Measurements from ENCODE around the gene ANO4. TPM values are rescaled to one million over a fixed set of nuclear protein-coding genes. Genes with fewer than 3 reads are reported as not detected.
A peak's percentile ranks its signal among the peaks of the same experiment; 100 is the strongest.

The ANO4 gene
- total and polyA plus RNA-seq, 9 donors = 0.35 to 1.2 (median 0.71) TPM

DNA sequence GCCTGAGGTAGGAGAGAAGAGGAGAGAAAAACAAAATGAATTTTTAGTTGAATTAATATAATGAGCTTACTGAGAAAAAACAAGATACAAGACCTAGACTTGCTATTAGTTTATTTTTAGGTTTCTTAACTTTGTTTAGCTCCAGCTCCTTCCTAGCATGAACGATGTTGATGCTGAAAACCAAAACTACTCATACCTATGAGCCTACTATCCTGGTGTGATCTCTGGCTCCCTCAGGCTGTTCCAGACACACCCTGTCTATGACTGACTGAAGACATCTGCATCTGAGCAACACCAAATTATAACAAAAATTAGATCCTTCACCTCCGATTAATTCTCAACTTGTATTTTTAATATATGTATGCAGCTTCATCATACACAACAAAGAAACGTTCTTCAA, 225.1 kb downstream of the ANO4 start:
- DNase-seq = no peak
- H3K9me3 ChIP-seq (replicated peaks; ENCODE audit: control insufficient read depth, low read depth, low read length) = no peaks in the 10 kb centered on the region
- no peaks in the 10 kb centered on the region for H3K36me3 ChIP-seq (ENCODE audit: control insufficient read depth, insufficient read depth, low read length)
- no peaks in the 10 kb centered on the region for H3K27me3 ChIP-seq (ENCODE audit: control insufficient read depth, insufficient read depth, low read length)
- H3K27ac ChIP-seq (ENCODE audit: low read length) = no peak overlapping the region
- no peaks in the 10 kb centered on the region for H3K4me1 ChIP-seq (ENCODE audit: control insufficient read depth, insufficient read depth, low read length)
- no peak overlapping the region for H3K4me3 ChIP-seq (ENCODE audit: low read length)
- 83% methylated on average over 1 of the region's 3 CpGs for WGBS (ENCODE audit: insufficient coverage)

GRCh38 chr12:101021442-101021841, 226.9 kb downstream of the ANO4 start:
- Histone ChIP-seq H3K9me3 (replicated peaks; ENCODE audit: control insufficient read depth, low read depth, low read length) (no peaks in the 10 kb centered on the region), H3K27me3 (ENCODE audit: control insufficient read depth, insufficient read depth, low read length) (no peaks in the 10 kb centered on the region), H3K36me3 (ENCODE audit: control insufficient read depth, insufficient read depth, low read length) (no peaks in the 10 kb centered on the region), H3K4me3 (ENCODE audit: low read length) (no peak overlapping the region), H3K4me1 (ENCODE audit: control insufficient read depth, insufficient read depth, low read length) (no peaks in the 10 kb centered on the region), H3K27ac (ENCODE audit: low read length) (no peak overlapping the region)
- WGBS (ENCODE audit: insufficient coverage) = no CpG with 5 or more reads among the region's 3 CpGs
- no peak for DNase-seq

GRCh38 chr12:101021911-101022388, 227.4 kb downstream of the ANO4 start:
- Histone ChIP-seq H3K4me1 (ENCODE audit: control insufficient read depth, insufficient read depth, low read length) (no peaks in the 10 kb centered on the region), H3K27ac (ENCODE audit: low read length) (no peak overlapping the region), H3K36me3 (ENCODE audit: control insufficient read depth, insufficient read depth, low read length) (no peaks in the 10 kb centered on the region), H3K4me3 (ENCODE audit: low read length) (no peak overlapping the region), H3K27me3 (ENCODE audit: control insufficient read depth, insufficient read depth, low read length) (no peaks in the 10 kb centered on the region), H3K9me3 (replicated peaks; ENCODE audit: control insufficient read depth, low read depth, low read length) (no peaks in the 10 kb centered on the region)
- peak; percentile 5 for DNase-seq

- no peak overlapping the region for H3K4me3 ChIP-seq (ENCODE audit: low read length)
- H3K27ac ChIP-seq (ENCODE audit: low read length) = no peak overlapping the region
- H3K36me3 ChIP-seq (ENCODE audit: control insufficient read depth, insufficient read depth, low read length) = no peaks in the 10 kb centered on the region
- no peaks in the 10 kb centered on the region for H3K4me1 ChIP-seq (ENCODE audit: control insufficient read depth, insufficient read depth, low read length)
- DNase-seq = peak; percentile 32
- H3K9me3 ChIP-seq (replicated peaks; ENCODE audit: control insufficient read depth, low read depth, low read length) = peaks cover 5% of the 10 kb centered on the region
- WGBS (ENCODE audit: insufficient coverage) = 38% methylated on average over 3 of the region's 3 CpGs
- no peaks in the 10 kb centered on the region for H3K27me3 ChIP-seq (ENCODE audit: control insufficient read depth, insufficient read depth, low read length)
Measured at GRCh38 chr12:101027200-101027599, 232.6 kb downstream of the ANO4 start.

DNA sequence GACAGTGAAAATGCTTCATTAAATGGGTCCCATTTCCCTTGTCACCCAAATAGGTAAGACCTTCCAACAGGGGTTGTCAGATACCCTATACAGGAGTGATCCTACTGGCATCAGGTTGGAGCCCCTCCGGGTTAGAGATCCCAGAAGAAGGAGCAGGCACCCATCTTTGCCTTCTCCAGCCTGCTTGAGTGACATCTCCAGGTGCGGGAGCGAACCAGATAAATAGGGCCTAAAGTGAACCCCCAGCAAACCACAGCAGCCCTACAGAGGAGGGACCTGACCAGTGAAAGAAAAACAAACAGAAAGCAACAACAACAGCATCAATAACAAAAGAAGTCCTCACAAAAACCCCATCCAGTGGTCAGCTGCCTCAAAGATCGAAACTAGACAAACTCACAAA, 233.2 kb downstream of the ANO4 start:
- Histone ChIP-seq H3K9me3 (replicated peaks; ENCODE audit: control insufficient read depth, low read depth, low read length) (peaks cover 5% of the 10 kb centered on the region), H3K36me3 (ENCODE audit: control insufficient read depth, insufficient read depth, low read length) (no peaks in the 10 kb centered on the region), H3K4me1 (ENCODE audit: control insufficient read depth, insufficient read depth, low read length) (no peaks in the 10 kb centered on the region), H3K27me3 (ENCODE audit: control insufficient read depth, insufficient read depth, low read length) (no peaks in the 10 kb centered on the region), H3K27ac (ENCODE audit: low read length) (no peak overlapping the region), H3K4me3 (ENCODE audit: low read length) (no peak overlapping the region)
- DNase-seq = no peak
- WGBS (ENCODE audit: insufficient coverage) = 83% methylated on average over 3 of the region's 4 CpGs

DNA sequence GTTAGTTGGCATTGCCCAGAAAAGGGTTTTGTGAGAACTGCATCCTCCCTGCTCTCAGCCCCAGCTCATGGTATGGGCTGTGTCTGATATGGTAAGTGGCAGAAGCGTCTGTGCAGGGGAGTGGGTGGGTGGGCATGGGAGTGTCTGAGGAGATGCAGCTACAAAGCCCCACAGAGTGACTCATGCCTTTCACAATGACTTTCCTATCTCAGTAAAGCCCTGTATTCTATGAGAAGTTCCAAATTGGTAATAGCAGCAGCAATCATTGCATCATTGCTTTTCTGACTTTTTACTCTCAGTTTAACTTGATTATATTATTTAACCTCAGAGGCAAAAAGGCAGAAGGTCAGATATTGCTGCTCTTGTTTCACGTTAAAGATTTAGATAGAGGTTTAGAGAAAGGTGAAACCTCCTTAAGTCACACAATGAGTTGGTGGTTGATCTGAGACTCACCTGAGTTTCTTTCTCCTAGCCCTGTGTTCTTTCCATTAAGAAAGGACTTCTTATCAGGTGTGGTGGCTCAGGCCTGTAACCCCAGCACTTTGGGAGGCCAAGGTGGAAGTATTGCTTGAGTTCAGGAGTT, 243.8 kb downstream of the ANO4 start:
- H3K4me3 ChIP-seq (ENCODE audit: low read length) = no peak overlapping the region
- H3K27ac ChIP-seq (ENCODE audit: low read length) = no peak overlapping the region
- WGBS (ENCODE audit: insufficient coverage) = no CpG with 5 or more reads among the region's 2 CpGs
- H3K27me3 ChIP-seq (ENCODE audit: control insufficient read depth, insufficient read depth, low read length) = no peaks in the 10 kb centered on the region
- H3K9me3 ChIP-seq (replicated peaks; ENCODE audit: control insufficient read depth, low read depth, low read length) = no peaks in the 10 kb centered on the region
- H3K36me3 ChIP-seq (ENCODE audit: control insufficient read depth, insufficient read depth, low read length) = no peaks in the 10 kb centered on the region
- DNase-seq = no peak
- no peaks in the 10 kb centered on the region for H3K4me1 ChIP-seq (ENCODE audit: control insufficient read depth, insufficient read depth, low read length)

GRCh38 chr12:101039848-101040531, 245.4 kb downstream of the ANO4 start:
- no peak overlapping the region for H3K4me3 ChIP-seq (ENCODE audit: low read length)
- H3K9me3 ChIP-seq (replicated peaks; ENCODE audit: control insufficient read depth, low read depth, low read length) = no peaks in the 10 kb centered on the region
- no peak overlapping the region for H3K27ac ChIP-seq (ENCODE audit: low read length)
- no peak for DNase-seq
- WGBS (ENCODE audit: insufficient coverage) = 100% methylated on average over 2 of the region's 6 CpGs
- H3K27me3 ChIP-seq (ENCODE audit: control insufficient read depth, insufficient read depth, low read length) = no peaks in the 10 kb centered on the region
- no peaks in the 10 kb centered on the region for H3K4me1 ChIP-seq (ENCODE audit: control insufficient read depth, insufficient read depth, low read length)
- no peaks in the 10 kb centered on the region for H3K36me3 ChIP-seq (ENCODE audit: control insufficient read depth, insufficient read depth, low read length)

- Histone ChIP-seq H3K9me3 (replicated peaks; ENCODE audit: control insufficient read depth, low read depth, low read length) (no peaks in the 10 kb centered on the region), H3K27me3 (ENCODE audit: control insufficient read depth, insufficient read depth, low read length) (no peaks in the 10 kb centered on the region), H3K4me3 (ENCODE audit: low read length) (no peak overlapping the region), H3K36me3 (ENCODE audit: control insufficient read depth, insufficient read depth, low read length) (no peaks in the 10 kb centered on the region), H3K27ac (ENCODE audit: low read length) (no peak overlapping the region), H3K4me1 (ENCODE audit: control insufficient read depth, insufficient read depth, low read length) (no peaks in the 10 kb centered on the region)
- DNase-seq = no peak
Measured at GRCh38 chr12:101040936-101041335, 246.4 kb downstream of the ANO4 start.

- H3K4me3 ChIP-seq (ENCODE audit: low read length) = no peak overlapping the region
- WGBS (ENCODE audit: insufficient coverage) = 88% methylated on average over 3 of the region's 8 CpGs
- no peaks in the 10 kb centered on the region for H3K27me3 ChIP-seq (ENCODE audit: control insufficient read depth, insufficient read depth, low read length)
- H3K9me3 ChIP-seq (replicated peaks; ENCODE audit: control insufficient read depth, low read depth, low read length) = no peaks in the 10 kb centered on the region
- H3K36me3 ChIP-seq (ENCODE audit: control insufficient read depth, insufficient read depth, low read length) = no peaks in the 10 kb centered on the region
- no peaks in the 10 kb centered on the region for H3K4me1 ChIP-seq (ENCODE audit: control insufficient read depth, insufficient read depth, low read length)
- H3K27ac ChIP-seq (ENCODE audit: low read length) = no peak overlapping the region
- DNase-seq = no peak
Measured at GRCh38 chr12:101042211-101042610, 247.6 kb downstream of the ANO4 start.

DNA sequence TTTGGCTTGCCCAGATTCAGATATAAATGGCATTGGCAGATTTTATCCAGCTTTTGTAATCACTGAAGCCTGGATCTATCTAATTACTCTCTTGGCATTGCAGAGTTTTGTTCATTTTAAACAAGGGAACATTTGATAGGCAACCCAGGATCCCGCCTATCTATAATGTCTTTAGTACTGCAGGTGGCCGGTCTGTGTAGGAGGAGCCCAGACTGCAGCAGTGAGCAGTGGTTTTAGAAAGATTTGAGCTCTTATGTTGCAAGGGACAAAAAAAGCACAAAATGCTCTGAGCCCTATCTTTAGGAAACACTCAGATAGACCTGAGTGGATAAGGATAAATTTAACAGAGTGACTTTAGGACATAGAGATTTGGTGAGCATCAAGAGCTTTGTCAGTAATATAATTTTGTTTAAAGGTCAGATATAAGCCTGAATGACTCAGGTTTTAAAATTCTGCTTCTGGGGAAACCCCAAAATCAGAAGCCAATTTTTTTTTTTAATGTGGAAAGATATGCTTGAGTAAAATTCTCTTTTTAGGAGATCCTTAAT, 250.0 kb downstream of the ANO4 start:
- H3K27ac ChIP-seq (ENCODE audit: low read length) = no peak overlapping the region

More for the DNA sequence above, 250.0 kb downstream of the ANO4 start:
- Histone ChIP-seq H3K36me3 (ENCODE audit: control insufficient read depth, insufficient read depth, low read length) (no peaks in the 10 kb centered on the region), H3K27me3 (ENCODE audit: control insufficient read depth, insufficient read depth, low read length) (no peaks in the 10 kb centered on the region), H3K4me3 (ENCODE audit: low read length) (no peak overlapping the region), H3K9me3 (replicated peaks; ENCODE audit: control insufficient read depth, low read depth, low read length) (no peaks in the 10 kb centered on the region), H3K4me1 (ENCODE audit: control insufficient read depth, insufficient read depth, low read length) (no peaks in the 10 kb centered on the region)
- WGBS (ENCODE audit: insufficient coverage) = 71% methylated on average over 1 of the region's 2 CpGs
- no peak for DNase-seq

Data from muscle of leg (tissue), 11 donors.